22Rv1 (cell line): ENCODE measurements around the gene ARSK.

ENCODE experiments used
- ZFX ChIP-seq: fragments of 450-650 bp; IDR thresholded peaks from 2 replicates; pipeline ENCODE4 v1.6.1; 2017; ENCODE audit warnings: antibody characterized with exemption, borderline replicate concordance
- TF ChIP-seq, protein P1 (sequence below): fragments of 450-650 bp; IDR thresholded peaks from 2 replicates; pipeline ENCODE4 v1.5.1; 2017; ENCODE audit warnings: mild to moderate bottlenecking

DNA sequence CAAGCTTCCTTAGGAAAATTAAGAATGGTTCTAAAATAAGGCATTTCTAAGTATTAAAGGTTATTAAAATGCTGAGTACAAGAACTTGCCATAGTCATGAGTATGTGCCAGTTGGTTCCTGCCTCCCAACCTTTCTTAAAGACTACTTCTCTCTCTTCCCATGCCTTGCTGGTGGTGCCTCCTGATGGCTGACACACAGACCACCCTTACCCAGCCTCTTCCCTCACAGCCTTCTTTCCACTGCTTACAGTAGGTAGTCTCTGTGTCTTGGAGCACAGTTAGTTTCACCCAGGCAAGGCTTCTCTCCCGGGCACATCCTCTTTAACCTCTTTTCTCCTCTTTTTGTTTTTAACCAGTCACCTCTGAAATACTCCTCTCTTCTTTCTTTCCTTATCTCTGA is 44.4 kb downstream of the ARSK start:
- TF ChIP-seq, protein P1, sequence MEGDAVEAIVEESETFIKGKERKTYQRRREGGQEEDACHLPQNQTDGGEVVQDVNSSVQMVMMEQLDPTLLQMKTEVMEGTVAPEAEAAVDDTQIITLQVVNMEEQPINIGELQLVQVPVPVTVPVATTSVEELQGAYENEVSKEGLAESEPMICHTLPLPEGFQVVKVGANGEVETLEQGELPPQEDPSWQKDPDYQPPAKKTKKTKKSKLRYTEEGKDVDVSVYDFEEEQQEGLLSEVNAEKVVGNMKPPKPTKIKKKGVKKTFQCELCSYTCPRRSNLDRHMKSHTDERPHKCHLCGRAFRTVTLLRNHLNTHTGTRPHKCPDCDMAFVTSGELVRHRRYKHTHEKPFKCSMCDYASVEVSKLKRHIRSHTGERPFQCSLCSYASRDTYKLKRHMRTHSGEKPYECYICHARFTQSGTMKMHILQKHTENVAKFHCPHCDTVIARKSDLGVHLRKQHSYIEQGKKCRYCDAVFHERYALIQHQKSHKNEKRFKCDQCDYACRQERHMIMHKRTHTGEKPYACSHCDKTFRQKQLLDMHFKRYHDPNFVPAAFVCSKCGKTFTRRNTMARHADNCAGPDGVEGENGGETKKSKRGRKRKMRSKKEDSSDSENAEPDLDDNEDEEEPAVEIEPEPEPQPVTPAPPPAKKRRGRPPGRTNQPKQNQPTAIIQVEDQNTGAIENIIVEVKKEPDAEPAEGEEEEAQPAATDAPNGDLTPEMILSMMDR, result no peak
- TF ChIP-seq ZFX, result no peak
